Neural cell (in vitro differentiated cells): ENCODE measurements around the gene ESR1.

Experiments
- CTCF ChIP-seq: fragments of 450-650 bp; IDR thresholded peaks from 2 replicates; pipeline ENCODE4 v1.5.1; 2014; ENCODE audit warnings: antibody characterized with exemption, mild to moderate bottlenecking, moderate library complexity; ENCODE audit not compliant: poor library complexity, severe bottlenecking
- EP300 ChIP-seq: fragments of 450-650 bp; conservative IDR thresholded peaks from 2 replicates; pipeline ENCODE4 v1.6.1; 2014; ENCODE audit warnings: antibody characterized with exemption, mild to moderate bottlenecking, moderate library complexity; ENCODE audit not compliant: poor library complexity, severe bottlenecking
- EZH2 ChIP-seq: fragments of 200-600, 300-800 bp; shearing (Covaris generic), sonication (generic); IDR thresholded peaks from 2 replicates; pipeline ENCODE4 v1.6.1; 2014; ENCODE audit warnings: antibody characterized with exemption, low read length, borderline replicate concordance, mild to moderate bottlenecking; ENCODE audit not compliant: insufficient read depth, poor library complexity, severe bottlenecking
- SMC3 ChIP-seq: fragments of 450-650 bp; conservative IDR thresholded peaks from 2 replicates; pipeline ENCODE4 v1.6.1; 2014; ENCODE audit warnings: antibody characterized with exemption, mild to moderate bottlenecking, moderate library complexity; ENCODE audit not compliant: poor library complexity

GRCh38 chr6:152089992-152090391, 282.5 kb downstream of the ESR1 start:
- TF ChIP-seq CTCF (no peak), SMC3 (no peak), EZH2 (no peak), EP300 (no peak)
